Cardiac muscle cell (in vitro differentiated cells and primary cell): Measurements from ENCODE around the gene LCP1. TPM values are rescaled to one million over a fixed set of nuclear protein-coding genes. Genes with fewer than 3 reads are reported as not detected.

Source experiments
- DNase-seq, 2 donors: peaks; one replicate each; pipeline versions ENCODE4 v3.0.0 to v3.0.0-alpha.2; 2010 to 2017; ENCODE audit warnings: low read depth in 1 of 2, low spot score in 1 of 2
- H3K27ac ChIP-seq: fragments of 200-600 bp; sonication (generic); 2 replicates; pipeline ENCODE4 v1.5.1; 2016
- H3K27me3 ChIP-seq: fragments of 200-600 bp; sonication (generic); 2 replicates; pipeline ENCODE4 v1.6.0; 2016; ENCODE audit warnings: control low read depth
- H3K36me3 ChIP-seq: fragments of 200-600 bp; sonication (generic); 2 replicates; pipeline ENCODE4 v1.5.1; 2016; ENCODE audit warnings: control low read depth
- H3K4me1 ChIP-seq: fragments of 200-600 bp; sonication (generic); 2 replicates; pipeline ENCODE4 v1.8.1; 2017; ENCODE audit warnings: low read depth, mild to moderate bottlenecking, mixed run types
- H3K4me3 ChIP-seq: fragments of 200-600 bp; sonication (generic); 2 replicates; pipeline ENCODE4 v1.5.1; 2016; ENCODE audit warnings: mild to moderate bottlenecking
- H3K9me3 ChIP-seq: fragments of 200-600 bp; sonication (generic); 2 replicates; pipeline ENCODE4 v1.5.1; 2017; ENCODE audit warnings: low read depth, mild to moderate bottlenecking, control low read depth
- CTCF ChIP-seq: IDR thresholded peaks from 2 replicates; pipeline ENCODE4 v1.5.1; 2012; ENCODE audit warnings: low read depth, mild to moderate bottlenecking, low read length
- polyA plus RNA-seq: library from polyadenylated mRNA; unstranded; fragments of >200 nt; fragmentation: Nextera tagmentation; extraction: Ambion mirVana; gene quantifications from 2 replicates; pipeline ENCODE4 v1.2.1, GENCODE V29; 2016
- total RNA-seq: library from RNA; depleted of rRNA; stranded (reverse); fragments of >200 nt; gene quantifications from 2 replicates; pipeline ENCODE4 v1.2.3, GENCODE V29; 2016

Gene LCP1
- total and polyA plus RNA-seq, 2 experiments from 2014 or later: 2.0 to 4.8 TPM

- H3K4me3 ChIP-seq: no peak overlapping the region
- DNase-seq: peak; percentile 42 to 48
- H3K36me3 ChIP-seq: no peaks in the 10 kb centered on the region
- H3K4me1 ChIP-seq: peaks cover 6% of the 10 kb centered on the region
- peak; percentile 47 for TF ChIP-seq CTCF
- H3K27me3 ChIP-seq: no peaks in the 10 kb centered on the region
- H3K9me3 ChIP-seq: no peaks in the 10 kb centered on the region
- no peak overlapping the region for H3K27ac ChIP-seq
Observed at GRCh38 chr13:46146898-46147297, 35.1 kb downstream of the LCP1 start.

- Histone ChIP-seq H3K27me3 (no peaks in the 10 kb centered on the region), H3K4me3 (no peak overlapping the region), H3K36me3 (no peaks in the 10 kb centered on the region), H3K9me3 (no peaks in the 10 kb centered on the region), H3K4me1 (peaks cover 6% of the 10 kb centered on the region), H3K27ac (no peak overlapping the region)
- no peak for TF ChIP-seq CTCF
- no peak for DNase-seq
Observed at GRCh38 chr13:46145950-46146349, 36.0 kb downstream of the LCP1 start.

GRCh38 chr13:46145135-46145534, 36.8 kb downstream of the LCP1 start:
- Histone ChIP-seq H3K27ac (no peak overlapping the region), H3K9me3 (no peaks in the 10 kb centered on the region)

GRCh38 chr13:46143184-46143701, 38.7 kb downstream of the LCP1 start:
- DNase-seq: no peak
- H3K9me3 ChIP-seq: no peaks in the 10 kb centered on the region
- no peak overlapping the region for H3K27ac ChIP-seq
- H3K36me3 ChIP-seq: no peaks in the 10 kb centered on the region
- no peaks in the 10 kb centered on the region for H3K27me3 ChIP-seq
- no peak for TF ChIP-seq CTCF
- no peak overlapping the region for H3K4me3 ChIP-seq
- no peaks in the 10 kb centered on the region for H3K4me1 ChIP-seq

More at GRCh38 chr13:46145135-46145534, 36.8 kb downstream of the LCP1 start:
- Histone ChIP-seq H3K4me1 (peaks cover 6% of the 10 kb centered on the region), H3K4me3 (no peak overlapping the region), H3K36me3 (no peaks in the 10 kb centered on the region), H3K27me3 (no peaks in the 10 kb centered on the region)
- no peak for DNase-seq
- no peak for TF ChIP-seq CTCF

GRCh38 chr13:46142776-46143175, 39.2 kb downstream of the LCP1 start:
- no peaks in the 10 kb centered on the region for H3K27me3 ChIP-seq
- TF ChIP-seq CTCF: no peak
- DNase-seq: no peak

GRCh38 chr13:46140044-46140443, 41.9 kb downstream of the LCP1 start:
- no peak overlapping the region for H3K27ac ChIP-seq
- TF ChIP-seq CTCF: no peak
- no peak for DNase-seq
- H3K36me3 ChIP-seq: no peaks in the 10 kb centered on the region
- H3K9me3 ChIP-seq: no peaks in the 10 kb centered on the region
- no peak overlapping the region for H3K4me3 ChIP-seq
- no peaks in the 10 kb centered on the region for H3K27me3 ChIP-seq
- H3K4me1 ChIP-seq: peaks cover 4% of the 10 kb centered on the region

More at GRCh38 chr13:46142776-46143175, 39.2 kb downstream of the LCP1 start:
- Histone ChIP-seq H3K9me3 (no peaks in the 10 kb centered on the region), H3K27ac (no peak overlapping the region), H3K4me1 (no peaks in the 10 kb centered on the region), H3K4me3 (no peak overlapping the region), H3K36me3 (no peaks in the 10 kb centered on the region)
